ENCODE data around the gene PTGS1. TPM values are rescaled to one million over a fixed set of nuclear protein-coding genes. Genes with fewer than 3 reads are reported as not detected.

Gene PTGS1
- total RNA-seq, 2 donors from 2014 or later = 6.2 to 26.7 TPM

GRCh38 chr9:122396614-122397148 is 25.9 kb downstream of the PTGS1 start:
- Histone ChIP-seq H3K27me3 (no peaks in the 10 kb centered on the region), H3K36me3 (no peaks in the 10 kb centered on the region), H3K9me3 (no peaks in the 10 kb centered on the region), H3K4me1 (no peaks in the 10 kb centered on the region), H3K4me3 (no peak overlapping the region), H3K9ac (ENCODE audit: low read depth in 2 of 2, low read length in 2 of 2) (no peak overlapping the region), H3K27ac (no peak overlapping the region)
- DNase-seq = no peak
- TF ChIP-seq, protein P1, sequence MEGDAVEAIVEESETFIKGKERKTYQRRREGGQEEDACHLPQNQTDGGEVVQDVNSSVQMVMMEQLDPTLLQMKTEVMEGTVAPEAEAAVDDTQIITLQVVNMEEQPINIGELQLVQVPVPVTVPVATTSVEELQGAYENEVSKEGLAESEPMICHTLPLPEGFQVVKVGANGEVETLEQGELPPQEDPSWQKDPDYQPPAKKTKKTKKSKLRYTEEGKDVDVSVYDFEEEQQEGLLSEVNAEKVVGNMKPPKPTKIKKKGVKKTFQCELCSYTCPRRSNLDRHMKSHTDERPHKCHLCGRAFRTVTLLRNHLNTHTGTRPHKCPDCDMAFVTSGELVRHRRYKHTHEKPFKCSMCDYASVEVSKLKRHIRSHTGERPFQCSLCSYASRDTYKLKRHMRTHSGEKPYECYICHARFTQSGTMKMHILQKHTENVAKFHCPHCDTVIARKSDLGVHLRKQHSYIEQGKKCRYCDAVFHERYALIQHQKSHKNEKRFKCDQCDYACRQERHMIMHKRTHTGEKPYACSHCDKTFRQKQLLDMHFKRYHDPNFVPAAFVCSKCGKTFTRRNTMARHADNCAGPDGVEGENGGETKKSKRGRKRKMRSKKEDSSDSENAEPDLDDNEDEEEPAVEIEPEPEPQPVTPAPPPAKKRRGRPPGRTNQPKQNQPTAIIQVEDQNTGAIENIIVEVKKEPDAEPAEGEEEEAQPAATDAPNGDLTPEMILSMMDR (IDR thresholded peaks at IDR 0.05) = no peak
- intact Hi-C loops (cut with DNase I) = no loop called here

- DNase-seq = no peak
- Histone ChIP-seq H3K4me3 (no peak overlapping the region), H3K27ac (no peak overlapping the region), H3K27me3 (no peaks in the 10 kb centered on the region), H3K9me3 (no peaks in the 10 kb centered on the region), H3K9ac (ENCODE audit: low read depth in 2 of 2, low read length in 2 of 2) (no peak overlapping the region), H3K4me1 (no peaks in the 10 kb centered on the region), H3K36me3 (no peaks in the 10 kb centered on the region)
- intact Hi-C loops (cut with DNase I) = no loop called here
- TF ChIP-seq, protein P1 (IDR thresholded peaks at IDR 0.05) = no peak
Observed at GRCh38 chr9:122397749-122398148, 26.9 kb downstream of the PTGS1 start.

DNA sequence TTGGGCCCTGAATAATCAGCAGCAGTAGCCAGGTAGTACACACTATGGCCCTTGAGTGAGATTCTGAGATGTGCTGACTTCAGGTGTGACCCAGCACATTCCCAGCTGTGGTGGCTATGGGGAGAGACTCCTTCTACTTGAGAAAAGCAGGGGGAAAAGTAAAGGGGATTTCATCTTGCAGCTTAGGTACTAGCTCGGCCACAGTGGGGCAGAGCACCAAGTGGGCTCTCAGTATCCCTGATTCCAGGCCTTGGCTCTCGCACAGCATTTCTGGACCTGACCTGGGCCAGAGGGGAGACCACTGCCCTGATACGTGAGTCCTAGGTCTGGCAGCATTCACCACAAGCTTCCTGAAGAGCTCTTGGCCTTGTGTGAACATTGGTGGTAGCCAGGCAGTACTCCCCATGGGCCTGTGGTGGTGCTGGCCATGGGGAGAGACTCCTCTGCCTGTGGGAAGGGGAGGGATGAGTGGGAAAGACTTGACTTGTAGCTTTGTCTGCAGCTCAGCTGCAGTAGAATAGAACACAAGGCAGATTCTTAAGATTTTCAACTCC is 27.6 kb downstream of the PTGS1 start:
- no peaks in the 10 kb centered on the region for H3K27me3 ChIP-seq
- DNase-seq = no peak
- intact Hi-C loops (cut with DNase I) = no loop called here
- no peaks in the 10 kb centered on the region for H3K4me1 ChIP-seq
- no peaks in the 10 kb centered on the region for H3K36me3 ChIP-seq
- H3K9me3 ChIP-seq = no peaks in the 10 kb centered on the region
- H3K9ac ChIP-seq (ENCODE audit: low read depth in 2 of 2, low read length in 2 of 2) = no peak overlapping the region
- TF ChIP-seq, protein P1 (IDR thresholded peaks at IDR 0.05) = no peak
- no peak overlapping the region for H3K4me3 ChIP-seq
- no peak overlapping the region for H3K27ac ChIP-seq

DNA sequence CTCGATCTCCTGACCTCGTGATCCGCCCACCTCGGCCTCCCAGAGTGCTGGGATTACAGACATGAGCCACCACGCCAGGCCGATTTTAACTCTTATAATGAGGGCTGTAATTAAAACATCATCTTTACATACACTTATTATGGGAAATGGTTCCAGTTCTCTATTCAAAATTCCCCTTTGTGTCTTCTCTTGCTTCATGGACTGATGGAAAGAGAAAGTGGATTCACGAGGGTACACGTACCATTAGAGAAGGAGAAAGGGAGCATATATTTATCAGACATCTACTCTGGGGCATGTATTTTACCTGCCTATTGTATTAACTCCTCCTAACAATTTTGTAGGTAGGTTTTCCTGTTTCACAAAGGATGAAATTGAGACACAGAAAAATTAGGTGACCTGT is 31.1 kb downstream of the PTGS1 start:
- Histone ChIP-seq H3K27me3 (no peaks in the 10 kb centered on the region), H3K9me3 (no peaks in the 10 kb centered on the region), H3K9ac (ENCODE audit: low read depth in 2 of 2, low read length in 2 of 2) (no peak overlapping the region), H3K27ac (no peak overlapping the region), H3K4me1 (no peaks in the 10 kb centered on the region), H3K36me3 (no peaks in the 10 kb centered on the region), H3K4me3 (no peak overlapping the region)
- intact Hi-C loops (cut with DNase I) = no loop called here
- TF ChIP-seq, protein P1 (IDR thresholded peaks at IDR 0.05) = no peak
- no peak for DNase-seq

- DNase-seq = no peak
- Histone ChIP-seq H3K4me3 (no peak overlapping the region), H3K4me1 (no peaks in the 10 kb centered on the region), H3K36me3 (no peaks in the 10 kb centered on the region), H3K27me3 (no peaks in the 10 kb centered on the region), H3K9me3 (no peaks in the 10 kb centered on the region), H3K9ac (ENCODE audit: low read depth in 2 of 2, low read length in 2 of 2) (no peak overlapping the region), H3K27ac (no peak overlapping the region)
- TF ChIP-seq, protein P1 (IDR thresholded peaks at IDR 0.05) = no peak
- intact Hi-C loops (cut with DNase I) = no loop called here
Observed at GRCh38 chr9:122402403-122402871, 31.6 kb downstream of the PTGS1 start.

Data from colonic mucosa (tissue), 4 donors.